ENCODE data around the gene TSPYL4. TPM values are rescaled to one million over a fixed set of nuclear protein-coding genes. Genes with fewer than 3 reads are reported as not detected.

The TSPYL4 gene
- total RNA-seq, 3 donors from 2014 or later, result 15.2 to 22.2 (median 19.0) TPM

- DNase-seq (ENCODE audit: low spot score in 2 of 2), result no peak
- H3K9me3 ChIP-seq, result no peaks in the 10 kb centered on the region
- intact Hi-C loops (cut with DNase I; ENCODE audit: low total_unique reads), result no loop called here
- H3K27me3 ChIP-seq, result no peaks in the 10 kb centered on the region
- TF ChIP-seq POLR2AphosphoS5 (IDR thresholded peaks at IDR 0.05) (no peak), POLR2A (IDR thresholded peaks at IDR 0.05) (no peak), CTCF (IDR thresholded peaks at IDR 0.05) (no peak)
- H3K4me3 ChIP-seq, result no peak overlapping the region
- no peaks in the 10 kb centered on the region for H3K4me1 ChIP-seq
- H3K36me3 ChIP-seq, result no peaks in the 10 kb centered on the region
- H3K27ac ChIP-seq, result no peak overlapping the region
Observed at GRCh38 chr6:116210750-116211425, 43.0 kb downstream of the TSPYL4 start.

- DNase-seq (ENCODE audit: low spot score in 2 of 2), result no peak
- Histone ChIP-seq H3K27me3 (no peaks in the 10 kb centered on the region), H3K4me1 (no peaks in the 10 kb centered on the region), H3K4me3 (no peak overlapping the region), H3K9me3 (no peaks in the 10 kb centered on the region), H3K36me3 (no peaks in the 10 kb centered on the region), H3K27ac (no peak overlapping the region)
- intact Hi-C loops (cut with DNase I; ENCODE audit: low total_unique reads), result no loop called here
- TF ChIP-seq POLR2AphosphoS5 (IDR thresholded peaks at IDR 0.05) (no peak), CTCF (IDR thresholded peaks at IDR 0.05) (no peak), POLR2A (IDR thresholded peaks at IDR 0.05) (no peak)
Observed at GRCh38 chr6:116210316-116210715, 43.6 kb downstream of the TSPYL4 start.

GRCh38 chr6:116208056-116208785, 45.7 kb downstream of the TSPYL4 start:
- TF ChIP-seq POLR2A (IDR thresholded peaks at IDR 0.05) (no peak), CTCF (IDR thresholded peaks at IDR 0.05) (no peak), POLR2AphosphoS5 (IDR thresholded peaks at IDR 0.05) (no peak)
- no peaks in the 10 kb centered on the region for H3K9me3 ChIP-seq
- no peak for DNase-seq (ENCODE audit: low spot score in 2 of 2)
- H3K27ac ChIP-seq, result no peak overlapping the region
- no peaks in the 10 kb centered on the region for H3K27me3 ChIP-seq
- H3K36me3 ChIP-seq, result no peaks in the 10 kb centered on the region
- no peak overlapping the region for H3K4me3 ChIP-seq
- H3K4me1 ChIP-seq, result no peaks in the 10 kb centered on the region
- intact Hi-C loops (cut with DNase I; ENCODE audit: low total_unique reads), result no loop called here

- Histone ChIP-seq H3K27ac (no peak overlapping the region), H3K4me1 (no peaks in the 10 kb centered on the region), H3K9me3 (no peaks in the 10 kb centered on the region), H3K36me3 (no peaks in the 10 kb centered on the region), H3K27me3 (no peaks in the 10 kb centered on the region), H3K4me3 (no peak overlapping the region)
- intact Hi-C loops (cut with DNase I; ENCODE audit: low total_unique reads), result no loop called here
- TF ChIP-seq POLR2AphosphoS5 (IDR thresholded peaks at IDR 0.05) (no peak), CTCF (IDR thresholded peaks at IDR 0.05) (no peak), POLR2A (IDR thresholded peaks at IDR 0.05) (no peak)
- DNase-seq (ENCODE audit: low spot score in 2 of 2), result no peak
Observed at GRCh38 chr6:116206231-116206903, 47.5 kb downstream of the TSPYL4 start.

- Histone ChIP-seq H3K4me1 (no peaks in the 10 kb centered on the region), H3K36me3 (no peaks in the 10 kb centered on the region), H3K27me3 (no peaks in the 10 kb centered on the region), H3K4me3 (no peak overlapping the region), H3K9me3 (no peaks in the 10 kb centered on the region), H3K27ac (no peak overlapping the region)
- TF ChIP-seq POLR2AphosphoS5 (IDR thresholded peaks at IDR 0.05), result no peak
- no peak for TF ChIP-seq CTCF (IDR thresholded peaks at IDR 0.05)
- TF ChIP-seq POLR2A (IDR thresholded peaks at IDR 0.05), result no peak
- intact Hi-C loops (cut with DNase I; ENCODE audit: low total_unique reads), result no loop called here
- DNase-seq (ENCODE audit: low spot score in 2 of 2), result no peak
Observed at GRCh38 chr6:116205281-116205680, 48.6 kb downstream of the TSPYL4 start.
